Neuronal stem cell (in vitro differentiated cells): ENCODE measurements around the gene KLHL8.

Experiments used
- DNase-seq: peaks from one replicate; pipeline ENCODE4 v3.0.0-alpha.2; 2013; ENCODE audit warnings: low spot score
- H2AFZ ChIP-seq: one replicate; pipeline ENCODE4 v1.6.1; 2013; ENCODE audit warnings: mild to moderate bottlenecking, low read length, inconsistent platforms
- H2AK5ac ChIP-seq: 2 replicates; pipeline ENCODE4 v1.6.1; 2013; ENCODE audit warnings: low read depth, mild to moderate bottlenecking, inconsistent platforms, low read length, moderate library complexity, mixed read lengths
- H2BK120ac ChIP-seq: 2 replicates; pipeline ENCODE4 v1.6.1; 2013; ENCODE audit warnings: low read depth, mild to moderate bottlenecking, inconsistent platforms, low read length, moderate library complexity, mixed read lengths
- H2BK12ac ChIP-seq: one replicate; pipeline ENCODE4 v1.6.1; 2013; ENCODE audit warnings: low read length, inconsistent platforms
- H2BK15ac ChIP-seq: 2 replicates; pipeline ENCODE4 v1.6.1; 2013; ENCODE audit warnings: mild to moderate bottlenecking, low read length, inconsistent platforms, mixed read lengths
- H2BK5ac ChIP-seq: one replicate; pipeline ENCODE4 v1.6.1; 2013; ENCODE audit warnings: inconsistent platforms, mild to moderate bottlenecking, low read length, moderate library complexity
- H3K14ac ChIP-seq: one replicate; pipeline ENCODE4 v1.6.1; 2013; ENCODE audit warnings: low read length, inconsistent platforms
- H3K18ac ChIP-seq: 2 replicates; pipeline ENCODE4 v1.6.1; 2013; ENCODE audit warnings: low read length, inconsistent platforms
- H3K23ac ChIP-seq: 2 replicates; pipeline ENCODE4 v1.6.1; 2013; ENCODE audit warnings: low read depth, mild to moderate bottlenecking, mixed read lengths, low read length, inconsistent platforms; ENCODE audit not compliant: poor library complexity
- H3K27ac ChIP-seq: replicated peaks from 3 replicates; pipeline ENCODE4 v1.5.1; 2013; ENCODE audit warnings: low read length, inconsistent platforms
- H3K27me3 ChIP-seq, 3 experiments: 2 replicates each; pipeline ENCODE4 v1.6.1; 2013; ENCODE audit warnings: low read length in 3 of 3, mild to moderate bottlenecking in 2 of 3, inconsistent platforms in 1 of 3, low read depth in 1 of 3, mixed read lengths in 1 of 3, moderate library complexity in 1 of 3; ENCODE audit not compliant: control insufficient read depth in 3 of 3, insufficient read depth in 3 of 3
- H3K36me3 ChIP-seq, 2 donors: replicated peaks in 1 of 2; 2 replicates each; pipeline ENCODE4 v1.6.1; 2013; ENCODE audit warnings: low read length in 2 of 2; ENCODE audit not compliant: control insufficient read depth in 2 of 2, insufficient read depth in 2 of 2
- H3K4ac ChIP-seq: 2 replicates; pipeline ENCODE4 v1.6.1; 2013; ENCODE audit warnings: inconsistent platforms, mild to moderate bottlenecking, low read length, moderate library complexity
- H3K4me1 ChIP-seq, 2 donors: 1 replicate in 1 of 2; 2 replicates in 1 of 2; pipeline ENCODE4 v1.6.1; 2013; ENCODE audit warnings: low read length in 2 of 2, low read depth in 1 of 2; ENCODE audit not compliant: control insufficient read depth in 2 of 2, insufficient read depth in 1 of 2
- H3K4me2 ChIP-seq: one replicate; pipeline ENCODE4 v1.6.1; 2013; ENCODE audit warnings: mild to moderate bottlenecking, low read length, inconsistent platforms; ENCODE audit not compliant: insufficient read depth, poor library complexity, severe bottlenecking
- H3K4me3 ChIP-seq, 2 donors: 2 replicates each; pipeline ENCODE4 v1.5.1; 2013; ENCODE audit warnings: low read length in 2 of 2, mild to moderate bottlenecking in 2 of 2, inconsistent platforms in 1 of 2, moderate library complexity in 1 of 2
- H3K79me1 ChIP-seq: one replicate; pipeline ENCODE4 v1.6.1; 2013; ENCODE audit warnings: low read depth, mild to moderate bottlenecking, inconsistent platforms, low read length, moderate library complexity
- H3K9ac ChIP-seq: one replicate; pipeline ENCODE4 v1.6.1; 2013; ENCODE audit warnings: mild to moderate bottlenecking, low read depth, low read length, inconsistent platforms; ENCODE audit not compliant: poor library complexity
- H3K9me3 ChIP-seq, 2 donors: replicated peaks in 1 of 2; 2 replicates each; pipeline versions ENCODE3 to v1.6.1; 2013; ENCODE audit warnings: low read length in 2 of 2, mild to moderate bottlenecking in 2 of 2, inconsistent platforms in 1 of 2, low read depth in 1 of 2, mixed read lengths in 1 of 2, moderate library complexity in 1 of 2; ENCODE audit not compliant: control insufficient read depth in 2 of 2, insufficient read depth in 1 of 2
- H4K8ac ChIP-seq: one replicate; pipeline ENCODE4 v1.6.1; 2013; ENCODE audit warnings: low read depth, mild to moderate bottlenecking, inconsistent platforms, low read length, moderate library complexity
- H4K91ac ChIP-seq: one replicate; pipeline ENCODE4 v1.6.1; 2013; ENCODE audit warnings: low read length, low read depth, mild to moderate bottlenecking, inconsistent platforms; ENCODE audit not compliant: poor library complexity
- WGBS, 2 donors: extraction: QIAGEN DNeasy Blood & Tissue Kit; methylation state at CpG; one replicate each; pipeline ENCODE4 v1.1.7; 2013; ENCODE audit warnings: missing lambda C conversion rate in 2 of 2, mixed read lengths in 1 of 2; ENCODE audit not compliant: insufficient read length in 2 of 2, insufficient replicate concordance in 1 of 2; ENCODE audit errors: extremely low coverage in 2 of 2; 5-methylcytosine and 5-hydroxymethylcytosine counted together

Gene KLHL8

GRCh38 chr4:87171944-87172343 is 48.5 kb downstream of the KLHL8 start:
- Histone ChIP-seq H2BK15ac (no peak overlapping the region), H4K8ac (no peak overlapping the region), H3K23ac (no peak overlapping the region), H2BK120ac (no peak overlapping the region), H3K27ac (no peak overlapping the region), H3K14ac (no peak overlapping the region), H3K27me3 (no peaks in the 10 kb centered on the region), H2AFZ (no peak overlapping the region), H2BK5ac (no peak overlapping the region), H3K4ac (no peak overlapping the region), H3K4me3 (no peak overlapping the region), H3K36me3 (peaks cover 6 to 43% of the 10 kb centered on the region in 2 donors), H3K9ac (no peak overlapping the region), H2BK12ac (no peak overlapping the region), H3K79me1 (no peaks in the 10 kb centered on the region), H3K9me3 (no peaks in the 10 kb centered on the region), H3K4me2 (no peak overlapping the region), H3K4me1 (no peaks in the 10 kb centered on the region), H4K91ac (no peak overlapping the region), H2AK5ac (no peak overlapping the region), H3K18ac (no peak overlapping the region)
- WGBS, 2 donors: no CpG with 5 or more reads among the region's 2 CpGs
- DNase-seq: no peak

- peak overlapping the region; percentile 55 for H3K23ac ChIP-seq
- no peak for DNase-seq
- no CpG with 5 or more reads among the region's 3 CpGs for WGBS, 2 donors
- H2BK120ac ChIP-seq: no peak overlapping the region
- no peak overlapping the region for H2BK12ac ChIP-seq
- no peak overlapping the region for H3K4me3 ChIP-seq
- no peak overlapping the region for H4K91ac ChIP-seq
- no peak overlapping the region for H2BK5ac ChIP-seq
- no peak overlapping the region for H3K27ac ChIP-seq
- H3K4me1 ChIP-seq: no peaks in the 10 kb centered on the region
- H4K8ac ChIP-seq: no peak overlapping the region
- H3K18ac ChIP-seq: peak overlapping the region; percentile 48
- no peak overlapping the region for H2AK5ac ChIP-seq
- no peak overlapping the region for H3K9ac ChIP-seq
- H3K4me2 ChIP-seq: no peak overlapping the region
- H3K14ac ChIP-seq: no peak overlapping the region
- H3K9me3 ChIP-seq: no peaks in the 10 kb centered on the region
- no peak overlapping the region for H2AFZ ChIP-seq
- H3K36me3 ChIP-seq: peaks cover 5 to 57% of the 10 kb centered on the region in 2 donors
- H3K79me1 ChIP-seq: no peaks in the 10 kb centered on the region
- no peak overlapping the region for H2BK15ac ChIP-seq
- H3K4ac ChIP-seq: no peak overlapping the region
- H3K27me3 ChIP-seq: no peaks in the 10 kb centered on the region
Measured at GRCh38 chr4:87166296-87166854, 54.0 kb downstream of the KLHL8 start.

- H3K9ac ChIP-seq: no peak overlapping the region
- H3K36me3 ChIP-seq: peaks cover 5 to 57% of the 10 kb centered on the region in 2 donors
- no peak overlapping the region for H4K91ac ChIP-seq
- no peak overlapping the region for H3K14ac ChIP-seq
- H3K18ac ChIP-seq: no peak overlapping the region
- no peak overlapping the region for H3K4me3 ChIP-seq
- H3K4ac ChIP-seq: no peak overlapping the region
- H3K27me3 ChIP-seq: no peaks in the 10 kb centered on the region
- no peaks in the 10 kb centered on the region for H3K4me1 ChIP-seq
- no peak overlapping the region for H2BK120ac ChIP-seq
- no peaks in the 10 kb centered on the region for H3K79me1 ChIP-seq
- no peak overlapping the region for H3K27ac ChIP-seq
- DNase-seq: no peak
- no peak overlapping the region for H2AFZ ChIP-seq
- no peak overlapping the region for H2BK12ac ChIP-seq
- H2AK5ac ChIP-seq: no peak overlapping the region
- no peak overlapping the region for H3K23ac ChIP-seq
- H2BK15ac ChIP-seq: no peak overlapping the region
- no peak overlapping the region for H2BK5ac ChIP-seq
- no peak overlapping the region for H4K8ac ChIP-seq
- H3K9me3 ChIP-seq: no peaks in the 10 kb centered on the region
- no peak overlapping the region for H3K4me2 ChIP-seq
- no CpG with 5 or more reads among the region's 1 CpG for WGBS, 2 donors
Measured at GRCh38 chr4:87165892-87166291, 54.5 kb downstream of the KLHL8 start.

DNA sequence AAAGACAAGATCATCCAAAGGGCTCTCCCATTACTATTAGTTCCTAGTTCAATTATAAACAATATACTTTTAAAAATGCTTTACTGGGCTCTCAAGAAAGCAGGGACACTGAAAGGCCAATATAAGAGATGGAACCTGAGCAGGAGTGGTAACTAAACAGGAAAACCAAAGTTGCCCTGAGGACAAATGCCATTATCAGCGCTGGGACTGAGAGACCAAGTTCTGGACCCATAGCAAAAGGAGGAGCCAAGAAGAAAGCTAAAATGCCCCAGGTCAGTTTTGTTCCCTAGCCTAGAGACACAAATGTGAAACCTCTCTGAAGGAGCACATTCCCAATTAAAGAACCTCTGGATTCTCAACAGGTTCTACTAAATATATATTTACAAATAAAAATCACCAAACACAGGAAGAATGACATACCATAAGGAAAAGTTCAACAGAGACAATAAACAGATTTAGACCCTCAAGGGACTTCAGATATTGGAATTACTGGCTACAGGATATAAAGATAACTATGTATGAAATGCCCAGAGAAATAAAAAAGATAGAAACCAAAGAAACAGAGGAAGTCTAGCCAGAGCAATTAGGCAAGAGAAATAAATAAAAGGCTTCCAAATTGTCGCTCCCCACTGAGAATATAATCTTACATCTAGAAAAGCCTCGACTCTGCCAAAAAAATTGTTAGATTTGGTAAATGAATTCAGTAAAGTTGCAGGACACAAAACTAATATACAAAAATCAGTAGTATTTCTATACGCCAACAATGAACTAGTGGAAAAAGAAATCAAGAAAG is 67.1 kb downstream of the KLHL8 start:
- H3K4me3 ChIP-seq: no peak overlapping the region
- H3K23ac ChIP-seq: no peak overlapping the region
- WGBS, 2 donors: no CpG with 5 or more reads among the region's 4 CpGs
- H3K4ac ChIP-seq: no peak overlapping the region
- no peak overlapping the region for H3K4me2 ChIP-seq
- H3K18ac ChIP-seq: no peak overlapping the region
- H3K9me3 ChIP-seq: no peaks in the 10 kb centered on the region
- no peaks in the 10 kb centered on the region for H3K27me3 ChIP-seq
- DNase-seq: no peak
- no peak overlapping the region for H2BK5ac ChIP-seq
- no peak overlapping the region for H2AK5ac ChIP-seq
- H3K27ac ChIP-seq: no peak overlapping the region
- H4K8ac ChIP-seq: no peak overlapping the region
- H4K91ac ChIP-seq: no peak overlapping the region
- H3K4me1 ChIP-seq: peaks cover 1 to 2% of the 10 kb centered on the region in 2 donors
- no peak overlapping the region for H3K9ac ChIP-seq
- H2BK12ac ChIP-seq: no peak overlapping the region
- no peak overlapping the region for H2AFZ ChIP-seq
- H3K14ac ChIP-seq: no peak overlapping the region
- no peak overlapping the region for H2BK15ac ChIP-seq
- no peak overlapping the region for H2BK120ac ChIP-seq
- H3K36me3 ChIP-seq: no peaks in the 10 kb centered on the region
- H3K79me1 ChIP-seq: no peaks in the 10 kb centered on the region
